Left lung (tissue), 10 donors: Measurements from ENCODE around the gene B3GNT7. TPM values are rescaled to one million over a fixed set of nuclear protein-coding genes. Genes with fewer than 3 reads are reported as not detected.

Experiments
- ATAC-seq: fragments of 200-7000 bp; cut with Tn5 transposase; one replicate; pipeline ENCODE4 v1.9.1; 2020; ENCODE audit warnings: moderate library complexity
- DNase-seq, 4 donors: peaks; one replicate each; pipeline ENCODE4 v3.0.0-alpha.2; 2013 to 2020
- H3K27ac ChIP-seq, 2 donors: fragments of 200-600 bp; sonication (generic) in 1 of 2; one replicate each; pipeline versions ENCODE4 v1.5.0 to v1.8.0; 2020 to 2021
- H3K27me3 ChIP-seq, 2 donors: fragments of 200-600 bp; sonication (generic) in 1 of 2; one replicate each; pipeline versions ENCODE4 v1.5.0 to v1.8.0; 2020 to 2021
- H3K36me3 ChIP-seq, 2 donors: fragments of 200-600 bp; sonication (generic) in 1 of 2; one replicate each; pipeline versions ENCODE4 v1.5.0 to v1.8.0; 2020 to 2021
- H3K4me1 ChIP-seq, 2 donors: fragments of 200-600 bp; one replicate each; pipeline ENCODE4 v1.8.0; 2021
- H3K4me3 ChIP-seq, 2 donors: fragments of 200-600 bp; sonication (generic) in 1 of 2; one replicate each; pipeline versions ENCODE4 v1.5.0 to v1.8.0; 2020 to 2021; ENCODE audit warnings: mild to moderate bottlenecking in 1 of 2
- H3K9me3 ChIP-seq, 2 donors: fragments of 200-600 bp; sonication (generic) in 1 of 2; one replicate each; pipeline versions ENCODE4 v1.5.0 to v1.8.0; 2020 to 2021
- intact Hi-C, 2 donors: fragments of 100-400 bp; cut with DNase I; formaldehyde crosslinking; loops; one replicate each; pipeline versions ENCODE4 v1.11.2 to v1.14.2; 2022
- polyA plus RNA-seq, 6 donors: library from polyadenylated mRNA; unstranded; fragments of 120-200 nt; gene quantifications; one replicate each; pipeline ENCODE4 v1.2.1, GENCODE V29; 2013; ENCODE audit not compliant: insufficient read length in 6 of 6
- total RNA-seq, 2 donors: library from RNA; stranded (reverse); fragmentation: NEBNext Ultra II Directional; extraction: Animal tissue kit (Norgen Biotek cat#: 25700); gene quantifications; one replicate each; pipeline ENCODE4 v1.2.1, GENCODE V29; 2021
- TF ChIP-seq, protein P1 (sequence below), 2 donors: fragments of 200-600 bp; sonication (generic) in 1 of 2; IDR thresholded peaks; one replicate each; pipeline versions ENCODE4 v1.5.0 to v1.8.0; 2021; ENCODE audit warnings: antibody characterized with exemption in 2 of 2
- donor health status: DM: no; HTN: yes; CAD: no.
- donor health status: DM: no; HTN: no; CAD: no.

B3GNT7 gene
- total and polyA plus RNA-seq, 8 donors: 2.4 to 107 (median 4.3) TPM

DNA sequence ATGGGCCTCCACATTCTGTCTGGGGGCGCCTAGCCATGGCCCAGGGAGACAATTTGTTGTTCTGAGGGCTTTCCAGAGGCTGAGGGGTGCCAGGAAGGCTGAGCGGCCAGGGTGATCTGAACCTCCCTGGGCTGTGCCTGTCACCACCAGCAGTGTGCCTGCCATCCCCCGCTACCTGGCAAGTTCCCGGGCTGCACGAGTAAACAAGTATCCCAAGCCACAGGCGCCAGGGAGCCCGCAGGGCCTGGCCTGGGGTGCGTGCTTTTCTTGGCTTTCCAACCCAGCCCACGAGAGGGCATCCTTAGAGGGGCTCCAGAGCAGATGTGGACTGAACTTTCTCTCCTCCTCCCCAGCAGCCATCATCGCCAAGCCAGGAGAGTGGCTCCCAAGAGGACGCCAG lies 35.1 kb upstream of the B3GNT7 start:
- TF ChIP-seq, protein P1, sequence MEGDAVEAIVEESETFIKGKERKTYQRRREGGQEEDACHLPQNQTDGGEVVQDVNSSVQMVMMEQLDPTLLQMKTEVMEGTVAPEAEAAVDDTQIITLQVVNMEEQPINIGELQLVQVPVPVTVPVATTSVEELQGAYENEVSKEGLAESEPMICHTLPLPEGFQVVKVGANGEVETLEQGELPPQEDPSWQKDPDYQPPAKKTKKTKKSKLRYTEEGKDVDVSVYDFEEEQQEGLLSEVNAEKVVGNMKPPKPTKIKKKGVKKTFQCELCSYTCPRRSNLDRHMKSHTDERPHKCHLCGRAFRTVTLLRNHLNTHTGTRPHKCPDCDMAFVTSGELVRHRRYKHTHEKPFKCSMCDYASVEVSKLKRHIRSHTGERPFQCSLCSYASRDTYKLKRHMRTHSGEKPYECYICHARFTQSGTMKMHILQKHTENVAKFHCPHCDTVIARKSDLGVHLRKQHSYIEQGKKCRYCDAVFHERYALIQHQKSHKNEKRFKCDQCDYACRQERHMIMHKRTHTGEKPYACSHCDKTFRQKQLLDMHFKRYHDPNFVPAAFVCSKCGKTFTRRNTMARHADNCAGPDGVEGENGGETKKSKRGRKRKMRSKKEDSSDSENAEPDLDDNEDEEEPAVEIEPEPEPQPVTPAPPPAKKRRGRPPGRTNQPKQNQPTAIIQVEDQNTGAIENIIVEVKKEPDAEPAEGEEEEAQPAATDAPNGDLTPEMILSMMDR (IDR thresholded peaks at IDR 0.05): no peak
- ATAC-seq: no peak
- DNase-seq: no peak
- Histone ChIP-seq H3K27ac (no peak overlapping the region), H3K4me1 (peaks cover 0 to 26% of the 10 kb centered on the region in 2 donors), H3K9me3 (no peaks in the 10 kb centered on the region), H3K27me3 (no peaks in the 10 kb centered on the region), H3K36me3 (peaks cover 0 to 19% of the 10 kb centered on the region in 2 donors), H3K4me3 (no peak overlapping the region)
- intact Hi-C loops: no loop called here

DNA sequence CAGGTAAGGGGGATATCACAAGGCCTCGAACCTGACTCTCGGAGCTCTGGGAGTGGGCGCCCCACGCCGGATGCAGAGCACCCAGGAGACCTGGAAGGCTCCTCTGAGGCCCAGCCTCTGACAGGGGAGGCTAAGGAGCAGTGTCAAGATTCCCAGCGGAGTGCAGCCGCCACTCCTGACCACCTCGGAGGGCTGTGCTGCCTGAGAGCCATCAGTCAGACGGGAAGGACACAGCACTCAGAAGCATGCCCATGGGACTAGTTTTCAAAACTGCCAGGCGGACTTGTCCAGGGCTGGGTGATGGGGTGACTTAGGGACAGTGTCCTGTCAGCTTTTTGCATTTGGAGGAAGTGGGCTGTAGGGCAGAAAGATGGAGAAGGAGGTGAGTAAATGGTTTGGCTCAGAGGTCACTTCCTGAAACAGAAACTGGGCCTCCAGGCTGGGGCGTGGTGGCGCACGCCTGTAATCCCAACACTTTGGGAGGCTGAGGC lies 34.6 kb upstream of the B3GNT7 start:
- H3K4me1 ChIP-seq: peaks cover 0 to 26% of the 10 kb centered on the region in 2 donors
- DNase-seq: no peak
- no peaks in the 10 kb centered on the region for H3K9me3 ChIP-seq
- peaks cover 0 to 17% of the 10 kb centered on the region in 2 donors for H3K36me3 ChIP-seq
- peak; percentile 36 for ATAC-seq
- intact Hi-C loops: no loop called here
- H3K4me3 ChIP-seq: no peak overlapping the region
- H3K27ac ChIP-seq: peak overlapping the region in 1 of 2 donors; percentile 63
- TF ChIP-seq, protein P1 (IDR thresholded peaks at IDR 0.05): no peak
- H3K27me3 ChIP-seq: no peaks in the 10 kb centered on the region

DNA sequence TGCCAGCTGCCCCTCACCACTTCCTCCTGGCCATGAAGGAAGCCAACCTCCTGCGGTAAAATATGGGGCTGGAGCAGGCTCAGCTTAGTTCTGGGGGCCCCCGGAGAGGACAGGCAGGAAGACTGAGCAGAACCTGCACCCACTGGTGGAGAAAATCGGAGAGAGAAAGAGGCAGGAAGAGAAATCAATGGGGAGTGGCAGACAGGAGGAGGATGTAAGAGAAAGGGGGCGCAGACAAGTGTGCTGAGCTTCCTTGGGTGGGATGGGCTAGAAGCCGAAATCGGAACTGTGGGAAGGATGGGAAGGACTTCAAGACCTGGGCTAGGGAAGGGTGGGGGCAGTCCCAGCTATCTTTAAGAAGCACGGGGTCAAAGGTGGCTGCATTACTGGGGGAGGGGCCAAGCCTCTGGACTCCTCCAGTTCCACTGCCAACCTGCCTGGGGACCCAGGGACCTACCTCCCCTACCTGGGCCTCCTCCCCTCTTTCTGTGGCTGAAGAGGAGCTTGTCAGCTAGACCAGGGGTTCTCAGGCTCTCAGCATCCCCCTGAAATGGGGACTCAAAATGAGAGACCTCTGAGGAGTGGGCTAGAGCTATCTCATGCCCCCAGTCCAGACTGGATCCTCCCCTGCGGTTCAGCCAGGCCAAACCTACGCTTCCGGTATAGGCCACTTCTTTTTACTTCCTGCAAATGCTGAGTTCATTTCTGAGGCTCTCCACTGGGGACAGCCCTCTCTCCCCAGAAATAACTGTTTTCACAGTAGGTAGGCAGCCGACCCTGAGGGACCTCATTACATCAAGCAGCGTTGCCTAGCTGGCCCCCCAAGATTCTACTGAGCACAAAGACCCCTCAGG lies 33.6 kb upstream of the B3GNT7 start:
- H3K9me3 ChIP-seq: no peaks in the 10 kb centered on the region
- TF ChIP-seq, protein P1 (IDR thresholded peaks at IDR 0.05): no peak
- no peak overlapping the region for H3K4me3 ChIP-seq
- peaks cover 0 to 26% of the 10 kb centered on the region in 2 donors for H3K4me1 ChIP-seq
- peaks cover 0 to 15% of the 10 kb centered on the region in 2 donors for H3K36me3 ChIP-seq
- no peaks in the 10 kb centered on the region for H3K27me3 ChIP-seq
- DNase-seq: no peak
- H3K27ac ChIP-seq: peak overlapping the region; percentile 53 to 63
- peak; percentile 66 for ATAC-seq
- intact Hi-C loops: no loop called here

DNA sequence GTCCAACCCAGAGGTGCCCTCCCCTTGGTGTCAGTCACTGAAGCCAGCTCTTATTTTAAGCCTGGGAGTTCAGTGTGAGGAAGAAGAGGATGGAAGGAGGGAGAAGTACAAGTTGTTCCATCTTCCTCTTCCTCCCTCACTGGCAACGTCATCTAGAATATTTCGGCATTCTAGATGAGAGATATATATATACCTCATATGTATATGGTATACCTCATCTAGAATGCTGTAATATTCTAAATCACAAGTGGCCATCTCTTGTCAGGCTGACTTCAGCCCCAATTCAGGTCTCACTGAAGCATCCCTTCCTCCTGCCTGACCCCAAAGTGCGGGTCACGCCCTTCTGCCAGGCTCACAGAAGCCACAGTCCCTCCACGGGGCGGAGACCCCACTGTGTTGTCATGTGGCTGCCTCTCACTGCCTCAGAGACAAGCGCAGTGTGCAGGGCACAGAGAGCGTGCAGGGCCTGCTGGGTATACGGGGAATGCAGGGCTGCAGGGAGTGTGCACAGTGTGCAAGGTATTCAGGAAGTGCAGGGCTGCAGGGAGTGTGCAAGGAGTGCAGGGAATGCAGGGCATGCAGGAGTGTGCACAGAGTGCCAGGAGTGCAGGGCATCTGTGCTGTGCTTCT lies 32.8 kb upstream of the B3GNT7 start:
- no peaks in the 10 kb centered on the region for H3K27me3 ChIP-seq
- H3K4me1 ChIP-seq: peaks cover 0 to 26% of the 10 kb centered on the region in 2 donors
- H3K36me3 ChIP-seq: peaks cover 0 to 15% of the 10 kb centered on the region in 2 donors
- DNase-seq (no peak), ATAC-seq (peak; percentile 5)
- TF ChIP-seq, protein P1 (IDR thresholded peaks at IDR 0.05): no peak
- intact Hi-C loops: no loop called here
- peak overlapping the region; percentile 53 to 63 for H3K27ac ChIP-seq
- no peak overlapping the region for H3K4me3 ChIP-seq
- no peaks in the 10 kb centered on the region for H3K9me3 ChIP-seq

- peaks cover 0 to 26% of the 10 kb centered on the region in 2 donors for H3K4me1 ChIP-seq
- DNase-seq (no peak), ATAC-seq (no peak)
- intact Hi-C loops: no loop called here
- no peak overlapping the region for H3K27ac ChIP-seq
- H3K9me3 ChIP-seq: no peaks in the 10 kb centered on the region
- TF ChIP-seq, protein P1 (IDR thresholded peaks at IDR 0.05): no peak
- peaks cover 0 to 15% of the 10 kb centered on the region in 2 donors for H3K36me3 ChIP-seq
- H3K4me3 ChIP-seq: no peak overlapping the region
- H3K27me3 ChIP-seq: no peaks in the 10 kb centered on the region
Measured at GRCh38 chr2:231364061-231364460, 31.4 kb upstream of the B3GNT7 start.
